IMR-90 (cell line): Measurements from ENCODE around the gene TTC28. TPM values are rescaled to one million over a fixed set of nuclear protein-coding genes. Genes with fewer than 3 reads are reported as not detected.

Experiments
- ATAC-seq: fragments of 200-7000 bp; cut with Tn5 transposase; 2 replicates; pipeline ENCODE4 v1.9.1; 2020; ENCODE audit warnings: low read depth, mild to moderate bottlenecking, moderate library complexity
- BruUV-seq: library from RNA; stranded (reverse); fragments of 400-500 nt; replicated peaks from 2 replicates; lab custom pipeline; 2021; lab: Mats Ljungman, UMichigan
- CTCF ChIA-PET: fragments of 300-600 bp; formaldehyde crosslinking; extraction: SDS; loops from one replicate; lab custom pipeline; 2021; ENCODE audit warnings: antibody characterized with exemption; lab: Yijun Ruan, JAX
- POLR2A ChIA-PET: fragments of 300-600 bp; sonication (Branson Sonifier 250); formaldehyde crosslinking; loops from one replicate; lab custom pipeline; 2022; ENCODE audit warnings: antibody characterized with exemption; ENCODE audit not compliant: unreplicated experiment; lab: Charles Lee
- DNase-seq: peaks from one replicate; pipeline ENCODE4 v3.0.0; 2013
- H2AFZ ChIP-seq: replicated peaks from 2 replicates; pipeline ENCODE3; 2013; ENCODE audit warnings: low read length, mild to moderate bottlenecking; ENCODE audit not compliant: poor library complexity
- H2AK5ac ChIP-seq: 2 replicates; pipeline ENCODE4 v1.6.1; 2013; ENCODE audit warnings: low read depth, low read length, inconsistent platforms
- H2AK9ac ChIP-seq: replicated peaks from 2 replicates; pipeline ENCODE3; 2013; ENCODE audit warnings: mild to moderate bottlenecking, low read depth, low read length, moderate library complexity; ENCODE audit not compliant: poor library complexity
- H2BK120ac ChIP-seq: 2 replicates; pipeline ENCODE4 v1.6.1; 2013; ENCODE audit warnings: low read depth, low read length, inconsistent platforms
- H2BK15ac ChIP-seq: 3 replicates; pipeline ENCODE4 v1.6.1; 2013; ENCODE audit warnings: low read depth, low read length, inconsistent platforms
- H2BK20ac ChIP-seq: 2 replicates; pipeline ENCODE4 v1.6.1; 2013; ENCODE audit warnings: low read depth, mild to moderate bottlenecking, inconsistent platforms, low read length, moderate library complexity
- H2BK5ac ChIP-seq: 2 replicates; pipeline ENCODE4 v1.6.1; 2013; ENCODE audit warnings: mild to moderate bottlenecking, low read depth, low read length, inconsistent platforms; ENCODE audit not compliant: poor library complexity, severe bottlenecking
- H3K14ac ChIP-seq: replicated peaks from 2 replicates; pipeline ENCODE4 v1.6.1; 2013; ENCODE audit warnings: low read depth, low read length, inconsistent platforms
- H3K18ac ChIP-seq: 2 replicates; pipeline ENCODE4 v1.6.1; 2013; ENCODE audit warnings: low read depth, low read length, control low read depth
- H3K23ac ChIP-seq: 2 replicates; pipeline ENCODE4 v1.6.1; 2013; ENCODE audit warnings: low read depth, low read length, inconsistent platforms
- H3K27ac ChIP-seq: 2 replicates; pipeline ENCODE4 v1.5.1; 2013; ENCODE audit warnings: mild to moderate bottlenecking, control low read depth, low read length; ENCODE audit not compliant: insufficient read depth
- H3K27me3 ChIP-seq: 2 replicates; pipeline ENCODE4 v1.6.1; 2013; ENCODE audit warnings: low read length; ENCODE audit not compliant: control insufficient read depth, insufficient read depth
- H3K36me3 ChIP-seq: 2 replicates; pipeline ENCODE4 v1.6.1; 2013; ENCODE audit warnings: low read length, mixed read lengths; ENCODE audit not compliant: control insufficient read depth, insufficient read depth
- H3K4ac ChIP-seq: 2 replicates; pipeline ENCODE4 v1.6.1; 2013; ENCODE audit warnings: low read depth, low read length, inconsistent platforms
- H3K4me1 ChIP-seq: 2 replicates; pipeline ENCODE4 v1.6.1; 2013; ENCODE audit warnings: low read length, mixed read lengths; ENCODE audit not compliant: control insufficient read depth, insufficient read depth
- H3K4me2 ChIP-seq: 2 replicates; pipeline ENCODE4 v1.6.1; 2013; ENCODE audit warnings: low read depth, mild to moderate bottlenecking, control low read depth, low read length, moderate library complexity
- H3K4me3 ChIP-seq: 2 replicates; pipeline ENCODE4 v1.5.1; 2013; ENCODE audit warnings: low read depth, mild to moderate bottlenecking, control low read depth, low read length, moderate library complexity; ENCODE audit not compliant: insufficient read depth
- H3K56ac ChIP-seq: 2 replicates; pipeline ENCODE4 v1.6.1; 2013; ENCODE audit warnings: low read length, inconsistent platforms; ENCODE audit not compliant: insufficient read depth; ENCODE audit errors: extremely low read depth
- H3K79me1 ChIP-seq, 2 experiments: 2 replicates each; pipeline ENCODE4 v1.6.1; 2013; ENCODE audit warnings: low read length in 2 of 2, inconsistent platforms in 1 of 2, low read depth in 1 of 2
- H3K9ac ChIP-seq: 2 replicates; pipeline ENCODE4 v1.6.1; 2013; ENCODE audit warnings: low read depth, low read length, control low read depth
- H3K9me1 ChIP-seq: 2 replicates; pipeline ENCODE4 v1.6.1; 2013; ENCODE audit warnings: low read length, inconsistent platforms; ENCODE audit not compliant: insufficient read depth
- H3K9me3 ChIP-seq: 2 replicates; pipeline ENCODE4 v1.6.1; 2013; ENCODE audit warnings: low read length; ENCODE audit not compliant: control insufficient read depth, insufficient read depth
- H4K20me1 ChIP-seq: 2 replicates; pipeline ENCODE4 v1.6.1; 2013; ENCODE audit warnings: low read length, inconsistent platforms; ENCODE audit not compliant: insufficient read depth
- H4K5ac ChIP-seq: 2 replicates; pipeline ENCODE4 v1.6.1; 2013; ENCODE audit warnings: mild to moderate bottlenecking, low read depth, low read length, control low read depth
- H4K8ac ChIP-seq, 2 experiments: 2 replicates each; pipeline ENCODE4 v1.6.1; 2013; ENCODE audit warnings: low read depth in 2 of 2, low read length in 2 of 2, control low read depth in 1 of 2, inconsistent platforms in 1 of 2
- H4K91ac ChIP-seq: 2 replicates; pipeline ENCODE4 v1.6.1; 2013; ENCODE audit warnings: low read depth, low read length, inconsistent platforms; ENCODE audit not compliant: insufficient read depth
- MAFK ChIP-seq: IDR thresholded peaks from 2 replicates; pipeline ENCODE4 v1.6.1; 2012; ENCODE audit warnings: low read depth, low read length, improper control_type of control experiment
- RCOR1 ChIP-seq: IDR thresholded peaks from 2 replicates; pipeline ENCODE4 v1.6.1; 2012; ENCODE audit warnings: mild to moderate bottlenecking, low read length, improper control_type of control experiment; ENCODE audit not compliant: insufficient replicate concordance
- WGBS, 2 experiments: methylation state at CpG; one replicate each; pipeline versions ENCODE4 v1.1.5 to v1.1.7; 2013; ENCODE audit warnings: missing lambda C conversion rate in 2 of 2; ENCODE audit not compliant: insufficient read length in 1 of 2; ENCODE audit errors: extremely low coverage in 2 of 2; 5-methylcytosine and 5-hydroxymethylcytosine counted together
- dilution Hi-C: fragments of 300-500 bp; cut with HindIII; formaldehyde crosslinking; loops from one replicate; pipeline ENCODE4 v1.14.3; 2018; ENCODE audit warnings: low sequenced_read_pairs; ENCODE audit not compliant: unreplicated experiment
- in situ Hi-C: fragments of 300-500 bp; cut with MboI; formaldehyde crosslinking; loops from 3 replicates; pipeline ENCODE4 v1.14.3; 2019; ENCODE audit warnings: low sequenced_read_pairs, inconsistent platforms, mixed read lengths
- intact Hi-C: fragments of 100-400 bp; cut with micrococcal nuclease; formaldehyde crosslinking; loops from 2 replicates; pipeline ENCODE4 v1.10.0; 2022
- polyA plus RNA-seq, 3 experiments: library from polyadenylated mRNA; depleted of rRNA; stranded (reverse); fragments of >200 nt; gene quantifications; 2 replicates each; pipeline ENCODE4 v1.2.3, GENCODE V29; 2012; ENCODE audit warnings: low replicate concordance in 1 of 3
- total RNA-seq: library from RNA; depleted of rRNA; stranded (reverse); fragments of >200 nt; gene quantifications from 2 replicates; pipeline ENCODE4 v1.2.3, GENCODE V29; 2012

TTC28 gene
- total and polyA plus RNA-seq, 2 of the 4 experiments (the other 2 are of a cell fraction): 5.6 to 13.3 TPM

- dilution Hi-C loops: no loop called here
- POLR2A ChIA-PET: no interaction called here
- no peak overlapping the region for H4K5ac ChIP-seq
Observed at GRCh38 chr22:28351476-28351875, 328.2 kb downstream of the TTC28 start.

More at GRCh38 chr22:28351476-28351875, 328.2 kb downstream of the TTC28 start:
- Histone ChIP-seq H3K4ac (no peak overlapping the region), H4K91ac (no peak overlapping the region), H3K4me1 (no peaks in the 10 kb centered on the region), H3K27ac (no peak overlapping the region), H2BK15ac (no peak overlapping the region), H3K4me2 (no peak overlapping the region), H2AK9ac (no peak overlapping the region), H2BK120ac (no peak overlapping the region), H2BK20ac (no peak overlapping the region), H3K36me3 (no peaks in the 10 kb centered on the region), H3K23ac (no peak overlapping the region), H3K14ac (no peak overlapping the region), H2AK5ac (no peak overlapping the region), H3K9ac (no peak overlapping the region), H3K9me1 (no peaks in the 10 kb centered on the region), H3K9me3 (no peaks in the 10 kb centered on the region), H4K20me1 (peaks cover 3% of the 10 kb centered on the region), H3K18ac (no peak overlapping the region), H3K4me3 (no peak overlapping the region), H2AFZ (no peak overlapping the region), H3K79me1 (peaks cover 4 to 8% of the 10 kb centered on the region in 2 experiments; a peak in 3 of 4 replicates), H3K56ac (no peak overlapping the region), H2BK5ac (no peak overlapping the region), H4K8ac (no peak overlapping the region), H3K27me3 (no peaks in the 10 kb centered on the region)
- WGBS, 2 experiments: no CpG with 5 or more reads among the region's 2 CpGs
- TF ChIP-seq MAFK (peak; percentile 79), RCOR1 (no peak)
- ATAC-seq: no peak
- DNase-seq: no peak
- in situ Hi-C loops (no loop called here), intact Hi-C loops (no loop called here)
- CTCF ChIA-PET: interaction anchor here (0.6 to 1.5 kb wide), 2 partner anchors 282 to 1295 kb away, joined by 3 read pairs; no protein-coding TSS in a partner anchor
- BruUV-seq: no TSS peak
